PC-3 (cell line): ENCODE measurements around the gene ERFE. TPM values are rescaled to one million over a fixed set of nuclear protein-coding genes. Genes with fewer than 3 reads are reported as not detected.
"Not testable (repeated sequence)": the region's sequence is repeated elsewhere in the genome, so short reads cannot be mapped to it uniquely, and the experiment has no call there.

Source experiments
- ATAC-seq: fragments of 200-7000 bp; cut with Tn5 transposase; 2 replicates; pipeline ENCODE4 v1.9.1; 2020; ENCODE audit warnings: mild to moderate bottlenecking, moderate library complexity
- BruUV-seq: library from RNA; stranded (reverse); fragments of 400-500 nt; replicated peaks from 2 replicates; lab custom pipeline; 2021; lab: Mats Ljungman, UMichigan
- CTCF ChIA-PET: fragments of 300-600 bp; sonication (Branson Sonifier 250); formaldehyde crosslinking; loops from one replicate; lab custom pipeline; 2022; ENCODE audit warnings: antibody characterized with exemption; lab: Charles Lee
- POLR2A ChIA-PET: fragments of 300-600 bp; sonication (Branson Sonifier 250); formaldehyde crosslinking; loops from one replicate; lab custom pipeline; 2022; ENCODE audit warnings: antibody characterized with exemption; ENCODE audit not compliant: unreplicated experiment; lab: Charles Lee
- DNase-seq: peaks from one replicate; pipeline ENCODE4 v3.0.0-alpha.2; 2015
- H2AFZ ChIP-seq: fragments of 300-600 bp; sonication (generic); 2 replicates; pipeline ENCODE4 v1.6.0; 2016; ENCODE audit warnings: antibody characterized with exemption, low read length
- H3F3A ChIP-seq: fragments of 300-600 bp; sonication (generic); one replicate; pipeline ENCODE4 v1.6.0; 2017; ENCODE audit warnings: antibody characterized with exemption, low read length, control low read depth, mild to moderate bottlenecking; ENCODE audit not compliant: unreplicated experiment
- H3K27ac ChIP-seq: fragments of 300-600 bp; sonication (generic); 2 replicates; pipeline ENCODE4 v1.5.1; 2016; ENCODE audit warnings: mild to moderate bottlenecking, low read length
- H3K27me3 ChIP-seq: fragments of 300-600 bp; sonication (generic); 2 replicates; pipeline ENCODE4 v1.6.1; 2016; ENCODE audit warnings: low read length, mixed read lengths
- H3K36me3 ChIP-seq: fragments of 300-600 bp; sonication (generic); 2 replicates; pipeline ENCODE4 v1.6.1; 2016; ENCODE audit warnings: low read depth, mixed run types, low read length, mixed read lengths
- H3K4me1 ChIP-seq: fragments of 300-600 bp; sonication (generic); 2 replicates; pipeline ENCODE4 v1.5.1; 2016; ENCODE audit warnings: low read length; ENCODE audit not compliant: insufficient read depth
- H3K4me2 ChIP-seq: fragments of 300-600 bp; sonication (generic); 2 replicates; pipeline ENCODE4 v1.6.0; 2016; ENCODE audit warnings: low read length
- H3K4me3 ChIP-seq: fragments of 300-600 bp; sonication (generic); 2 replicates; pipeline ENCODE4 v1.5.1; 2016; ENCODE audit warnings: mild to moderate bottlenecking, low read length, mixed read lengths
- H3K79me2 ChIP-seq: fragments of 300-600 bp; sonication (generic); 2 replicates; pipeline ENCODE4 v1.6.1; 2017; ENCODE audit warnings: low read length, mixed read lengths
- H3K9ac ChIP-seq: fragments of 300-600 bp; sonication (generic); 2 replicates; pipeline ENCODE4 v1.6.0; 2016; ENCODE audit warnings: mild to moderate bottlenecking, low read length
- H3K9me2 ChIP-seq: fragments of 300-600 bp; sonication (generic); replicated peaks from 2 replicates; pipeline ENCODE4 v1.6.1; 2016; ENCODE audit warnings: mixed run types, low read length, mixed read lengths
- H3K9me3 ChIP-seq: fragments of 300-600 bp; sonication (generic); 2 replicates; pipeline ENCODE4 v1.6.1; 2016; ENCODE audit warnings: low read length, mixed read lengths
- H4K20me1 ChIP-seq: fragments of 300-600 bp; sonication (generic); 2 replicates; pipeline ENCODE4 v1.6.1; 2016; ENCODE audit warnings: low read length, mixed read lengths
- EZH2 ChIP-seq: fragments of 300-600 bp; sonication (generic); IDR thresholded peaks from one replicate; pipeline ENCODE4 v1.6.1; 2017; ENCODE audit warnings: antibody characterized with exemption, mild to moderate bottlenecking, low read length; ENCODE audit not compliant: unreplicated experiment
- EZH2phosphoT487 ChIP-seq: fragments of 300-600 bp; sonication (generic); IDR thresholded peaks from 2 replicates; pipeline ENCODE4 v1.6.1; 2018; ENCODE audit warnings: mild to moderate bottlenecking, antibody characterized with exemption, low read length, borderline replicate concordance
- intact Hi-C: fragments of 100-400 bp; cut with micrococcal nuclease; formaldehyde crosslinking; loops from 2 replicates; pipeline ENCODE4 v1.9.0; 2023
- total RNA-seq: library from RNA; depleted of rRNA; stranded (reverse); fragments of >200 nt; gene quantifications from 2 replicates; pipeline ENCODE4 v1.2.3, GENCODE V29; 2014
- TF ChIP-seq, protein P1 (sequence below): fragments of 300-600 bp; sonication (generic); conservative IDR thresholded peaks from 2 replicates; pipeline ENCODE4 v1.5.1; 2017; ENCODE audit warnings: antibody characterized with exemption, low read depth, mild to moderate bottlenecking, low read length

ERFE gene
- total RNA-seq, 1 experiment from 2014 or later = 7.4 TPM

DNA sequence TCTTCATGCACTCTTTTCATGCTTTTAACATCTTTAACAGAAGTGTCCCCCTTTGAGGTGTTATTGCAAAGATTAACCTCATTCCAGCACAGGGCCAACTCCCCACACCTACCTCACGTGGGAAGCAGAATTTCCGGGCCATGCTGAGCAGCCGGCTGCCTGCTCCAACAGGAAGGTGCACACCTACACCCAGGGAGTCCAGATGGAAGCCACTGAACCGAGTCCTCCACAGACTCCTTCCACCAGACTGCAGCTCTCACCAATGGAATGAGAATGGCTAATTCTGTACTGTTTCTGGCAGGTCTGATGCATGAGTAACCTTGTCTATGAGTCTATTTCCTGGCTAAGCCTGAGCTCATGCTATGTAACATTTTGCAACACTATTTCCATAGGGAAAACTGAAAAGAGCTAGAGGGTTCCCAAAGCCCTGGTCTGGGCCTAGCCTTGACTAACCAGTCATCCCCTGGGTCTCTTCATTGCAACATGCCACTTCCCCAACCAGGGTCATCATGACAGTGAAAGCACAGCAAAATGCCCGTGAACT lies 11.0 kb downstream of the ERFE start:
- peak overlapping the region; percentile 73 for H3K27ac ChIP-seq
- POLR2A ChIA-PET = no interaction called here
- peaks cover 14% of the 10 kb centered on the region; the same call in 1 of the 2 replicates for H3K36me3 ChIP-seq
- intact Hi-C loops = no loop called here
- H3K4me2 ChIP-seq = no peak overlapping the region
- H3F3A ChIP-seq = no peaks in the 10 kb centered on the region
- CTCF ChIA-PET = no interaction called here
- ATAC-seq (peak; percentile 84), DNase-seq (peak; percentile 70)
- BruUV-seq = no TSS peak
- peaks cover 25% of the 10 kb centered on the region for H3K4me1 ChIP-seq
- H2AFZ ChIP-seq = no peak overlapping the region
- no peaks in the 10 kb centered on the region for H3K9me3 ChIP-seq
- H3K4me3 ChIP-seq = no peak overlapping the region
- 0 out of 2 replicates have a peak overlapping the region, but pooled peaks have one; percentile 10 for H3K9ac ChIP-seq
- no peaks in the 10 kb centered on the region for H3K79me2 ChIP-seq
- no peaks in the 10 kb centered on the region for H3K27me3 ChIP-seq
- no peaks in the 10 kb centered on the region for H3K9me2 ChIP-seq
- TF ChIP-seq EZH2phosphoT487 (no peak), EZH2 (no peak)
- TF ChIP-seq, protein P1, sequence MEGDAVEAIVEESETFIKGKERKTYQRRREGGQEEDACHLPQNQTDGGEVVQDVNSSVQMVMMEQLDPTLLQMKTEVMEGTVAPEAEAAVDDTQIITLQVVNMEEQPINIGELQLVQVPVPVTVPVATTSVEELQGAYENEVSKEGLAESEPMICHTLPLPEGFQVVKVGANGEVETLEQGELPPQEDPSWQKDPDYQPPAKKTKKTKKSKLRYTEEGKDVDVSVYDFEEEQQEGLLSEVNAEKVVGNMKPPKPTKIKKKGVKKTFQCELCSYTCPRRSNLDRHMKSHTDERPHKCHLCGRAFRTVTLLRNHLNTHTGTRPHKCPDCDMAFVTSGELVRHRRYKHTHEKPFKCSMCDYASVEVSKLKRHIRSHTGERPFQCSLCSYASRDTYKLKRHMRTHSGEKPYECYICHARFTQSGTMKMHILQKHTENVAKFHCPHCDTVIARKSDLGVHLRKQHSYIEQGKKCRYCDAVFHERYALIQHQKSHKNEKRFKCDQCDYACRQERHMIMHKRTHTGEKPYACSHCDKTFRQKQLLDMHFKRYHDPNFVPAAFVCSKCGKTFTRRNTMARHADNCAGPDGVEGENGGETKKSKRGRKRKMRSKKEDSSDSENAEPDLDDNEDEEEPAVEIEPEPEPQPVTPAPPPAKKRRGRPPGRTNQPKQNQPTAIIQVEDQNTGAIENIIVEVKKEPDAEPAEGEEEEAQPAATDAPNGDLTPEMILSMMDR = no peak
- no peaks in the 10 kb centered on the region for H4K20me1 ChIP-seq

DNA sequence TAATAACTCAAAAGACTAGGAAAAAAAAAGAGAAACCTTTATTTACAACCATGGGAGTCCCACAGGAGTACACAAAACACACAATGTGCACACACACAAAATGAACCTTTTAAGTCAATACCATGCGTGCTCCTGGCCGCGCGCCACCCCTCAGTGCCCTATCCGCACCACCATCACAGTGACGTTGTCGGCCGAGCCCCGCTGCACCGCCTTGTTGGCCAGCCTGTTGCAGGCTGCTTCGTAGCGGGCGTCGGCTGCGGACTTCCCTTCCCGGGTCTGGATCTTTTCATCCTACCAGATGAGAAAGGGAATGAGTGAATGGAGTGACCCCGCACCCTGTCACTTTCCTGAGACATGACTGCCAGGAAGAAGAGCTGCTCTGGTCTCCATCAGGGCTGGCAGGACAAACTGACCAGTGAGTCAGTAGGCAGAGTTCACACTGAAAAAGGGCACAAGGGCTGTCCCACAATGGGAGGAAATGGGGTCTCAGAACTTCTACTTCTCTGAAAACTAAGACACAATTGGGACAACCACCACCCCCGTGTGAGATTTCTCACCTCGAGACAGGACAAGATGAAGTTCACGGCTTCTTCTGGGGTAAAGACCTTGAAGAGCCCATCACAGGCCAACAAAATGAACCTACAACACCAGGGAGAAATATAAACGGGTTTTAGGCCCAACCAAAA lies 11.8 kb downstream of the ERFE start:
- ATAC-seq = no peak
- Histone ChIP-seq H2AFZ (no peak overlapping the region), H3K4me1 (peaks cover 25% of the 10 kb centered on the region), H3K4me3 (no peak overlapping the region), H3K9me3 (no peaks in the 10 kb centered on the region), H3K79me2 (no peaks in the 10 kb centered on the region), H3K9me2 (no peaks in the 10 kb centered on the region), H3K4me2 (no peak overlapping the region), H3K27ac (peak overlapping the region; percentile 73), H3K9ac (0 out of 2 replicates have a peak overlapping the region, but pooled peaks have one; percentile 10), H3K27me3 (no peaks in the 10 kb centered on the region), H4K20me1 (no peaks in the 10 kb centered on the region), H3F3A (no peaks in the 10 kb centered on the region), H3K36me3 (peaks cover 19% of the 10 kb centered on the region; the same call in 1 of the 2 replicates)
- ChIA-PET CTCF (no interaction called here), POLR2A (no interaction called here)
- DNase-seq = no peak
- no TSS peak for BruUV-seq
- intact Hi-C loops = no loop called here
- TF ChIP-seq EZH2 = no peak
- TF ChIP-seq, protein P1 = no peak
- no peak for TF ChIP-seq EZH2phosphoT487

DNA sequence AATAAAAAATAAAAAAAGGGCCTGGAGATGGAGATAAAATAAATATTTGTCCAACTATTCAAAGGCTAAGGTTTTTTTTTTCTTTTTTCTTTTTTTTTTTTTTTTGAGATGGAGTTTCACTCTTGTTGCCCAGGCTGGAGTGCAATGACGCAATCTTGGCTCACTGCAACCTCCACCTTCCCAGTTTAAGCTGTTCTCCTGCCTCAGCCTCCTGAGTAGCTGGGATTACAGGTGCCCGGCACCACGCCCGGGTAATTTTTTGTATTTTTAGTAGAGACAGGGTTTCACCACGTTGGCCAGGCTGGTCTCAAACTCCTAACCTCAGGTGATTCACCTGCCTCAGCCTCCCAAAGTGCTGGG lies 12.3 kb downstream of the ERFE start:
- POLR2A ChIA-PET, DNase-seq, H4K20me1 ChIP-seq, H3K4me3 ChIP-seq, H3K9me3 ChIP-seq, CTCF ChIA-PET, H3K4me2 ChIP-seq, H3K79me2 ChIP-seq, BruUV-seq, intact Hi-C loops, H3F3A ChIP-seq, H3K9me2 ChIP-seq, H3K27me3 ChIP-seq, H2AFZ ChIP-seq, H3K9ac ChIP-seq, ATAC-seq: not testable (repeated sequence)
- H3K4me1 ChIP-seq = peaks cover 25% of the 10 kb centered on the region
- peaks cover 20% of the 10 kb centered on the region; the same call in 1 of the 2 replicates for H3K36me3 ChIP-seq
- H3K27ac ChIP-seq = peak overlapping the region; percentile 73; the same call in 1 of the 2 replicates
